ENCODE results near the gene SLC47A1. TPM values are rescaled to one million over a fixed set of nuclear protein-coding genes. Genes with fewer than 3 reads are reported as not detected.

SLC47A1 gene
- total and polyA plus RNA-seq, 2 of the 13 experiments (the other 11 are each of a cell fraction or from before 2014, with no cell fraction given) = 42.1 to 67.5 TPM

DNA sequence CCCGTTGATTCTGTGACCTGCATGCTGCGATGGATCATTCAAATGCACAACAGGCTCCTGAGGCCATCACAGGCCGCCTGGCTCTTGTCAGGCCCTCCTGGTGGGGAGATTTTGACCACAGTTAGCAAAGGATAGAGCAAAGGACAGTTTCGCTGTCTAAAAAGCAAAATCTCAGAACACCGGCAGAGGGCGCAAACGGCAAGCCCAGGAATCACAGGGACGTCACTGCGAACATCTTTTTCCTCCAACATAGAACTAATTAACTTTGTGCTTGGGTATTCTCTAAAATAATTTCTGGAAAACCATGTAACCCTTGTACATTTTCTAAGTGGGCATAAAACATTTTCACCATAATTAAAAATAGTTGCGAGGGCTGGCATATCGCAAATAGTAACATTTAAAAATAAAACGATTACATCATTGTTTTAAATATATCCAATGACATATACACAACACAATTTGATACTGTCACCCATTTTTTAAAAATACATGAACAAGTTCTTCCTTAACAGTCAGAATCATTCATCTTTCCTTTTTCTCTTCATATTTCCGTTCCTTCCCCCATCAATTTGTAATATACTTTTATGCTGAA is 19.7 kb upstream of the SLC47A1 start (continued):
- TF ChIP-seq SOX5 (CRISPR knock-in tag; IDR thresholded peaks at IDR 0.05; ENCODE audit: borderline replicate concordance) (no peak), SALL1 (CRISPR knock-in tag; IDR thresholded peaks at IDR 0.05) (peak; percentile 26; the same call in 1 of the 2 replicates), FOXK1 (CRISPR knock-in tag; IDR thresholded peaks at IDR 0.05; ENCODE audit: borderline replicate concordance, low read depth) (peak; percentile 35; the same call in 1 of the 2 replicates), IRF2 (CRISPR knock-in tag; IDR thresholded peaks at IDR 0.05) (0 out of 2 replicates have a peak, but pooled peaks have one; percentile 31), ZNF205 (CRISPR knock-in tag; IDR thresholded peaks at IDR 0.05) (0 out of 2 replicates have a peak, but pooled peaks have one; percentile 27), SOX13 (IDR thresholded peaks at IDR 0.05) (no peak), SOX13 (CRISPR knock-in tag; conservative IDR thresholded peaks at IDR 0.05 in 1 of 2, IDR thresholded peaks at IDR 0.05 in 1 of 2) (0 out of 4 replicates have a peak, but pooled peaks of 1 of the 2 experiments have one; percentile 13), RXRB (CRISPR knock-in tag; IDR thresholded peaks at IDR 0.05; ENCODE audit: borderline replicate concordance) (0 out of 2 replicates have a peak, but pooled peaks have one; percentile 31), HOXA3 (CRISPR knock-in tag; IDR thresholded peaks at IDR 0.05) (0 out of 2 replicates have a peak, but pooled peaks have one; percentile 20), MAFF (IDR thresholded peaks at IDR 0.05; ENCODE audit: low read depth, low read length) (no peak), XRCC5 (optimal IDR thresholded peaks at IDR 0.05; ENCODE audit: low read length) (peak; percentile 30), YEATS2 (CRISPR knock-in tag; IDR thresholded peaks at IDR 0.05; ENCODE audit: borderline replicate concordance) (peak; percentile 37; the same call in 1 of the 2 replicates), CBX5 (CRISPR knock-in tag; IDR thresholded peaks at IDR 0.05; ENCODE audit: borderline replicate concordance) (0 out of 2 replicates have a peak, but pooled peaks have one; percentile 39), MIXL1 (CRISPR knock-in tag; IDR thresholded peaks at IDR 0.05) (peak; percentile 36; the same call in 1 of the 2 replicates), SIX1 (CRISPR knock-in tag; IDR thresholded peaks at IDR 0.05; ENCODE audit: borderline replicate concordance) (no peak), ZNF615 (CRISPR knock-in tag; IDR thresholded peaks at IDR 0.05; ENCODE audit: borderline replicate concordance) (no peak), ZNF264 (CRISPR knock-in tag; IDR thresholded peaks at IDR 0.05) (no peak)
- TF ChIP-seq, protein P1, sequence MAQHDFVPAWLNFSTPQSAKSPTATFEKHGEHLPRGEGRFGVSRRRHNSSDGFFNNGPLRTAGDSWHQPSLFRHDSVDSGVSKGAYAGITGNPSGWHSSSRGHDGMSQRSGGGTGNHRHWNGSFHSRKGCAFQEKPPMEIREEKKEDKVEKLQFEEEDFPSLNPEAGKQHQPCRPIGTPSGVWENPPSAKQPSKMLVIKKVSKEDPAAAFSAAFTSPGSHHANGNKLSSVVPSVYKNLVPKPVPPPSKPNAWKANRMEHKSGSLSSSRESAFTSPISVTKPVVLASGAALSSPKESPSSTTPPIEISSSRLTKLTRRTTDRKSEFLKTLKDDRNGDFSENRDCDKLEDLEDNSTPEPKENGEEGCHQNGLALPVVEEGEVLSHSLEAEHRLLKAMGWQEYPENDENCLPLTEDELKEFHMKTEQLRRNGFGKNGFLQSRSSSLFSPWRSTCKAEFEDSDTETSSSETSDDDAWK (CRISPR knock-in tag; IDR thresholded peaks at IDR 0.05) = no peak
- TF ChIP-seq, protein P2, sequence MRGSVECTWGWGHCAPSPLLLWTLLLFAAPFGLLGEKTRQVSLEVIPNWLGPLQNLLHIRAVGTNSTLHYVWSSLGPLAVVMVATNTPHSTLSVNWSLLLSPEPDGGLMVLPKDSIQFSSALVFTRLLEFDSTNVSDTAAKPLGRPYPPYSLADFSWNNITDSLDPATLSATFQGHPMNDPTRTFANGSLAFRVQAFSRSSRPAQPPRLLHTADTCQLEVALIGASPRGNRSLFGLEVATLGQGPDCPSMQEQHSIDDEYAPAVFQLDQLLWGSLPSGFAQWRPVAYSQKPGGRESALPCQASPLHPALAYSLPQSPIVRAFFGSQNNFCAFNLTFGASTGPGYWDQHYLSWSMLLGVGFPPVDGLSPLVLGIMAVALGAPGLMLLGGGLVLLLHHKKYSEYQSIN (CRISPR knock-in tag; IDR thresholded peaks at IDR 0.05; ENCODE audit: borderline replicate concordance) = no peak
